H54 (cell line): ENCODE measurements around the gene FASTKD1.
A peak's percentile ranks its signal among the peaks of the same experiment; 100 is the strongest.
"Not testable (repeated sequence)": the region's sequence is repeated elsewhere in the genome, so short reads cannot be mapped to it uniquely, and the experiment has no call there.

ENCODE experiments used
- DNase-seq: peaks from one replicate; pipeline ENCODE4 v3.0.0; 2011; ENCODE audit warnings: low spot score, mixed read lengths; ENCODE audit not compliant: insufficient read length
- FAIRE-seq: peaks from 3 replicates; lab custom pipeline; 2011; peaks lifted over from hg19 to GRCh38; lab: Jason Lieb, UNC
- POLR2A ChIP-seq: IDR thresholded peaks from 2 replicates; pipeline ENCODE4 v1.6.1; 2011; ENCODE audit warnings: low read depth, mild to moderate bottlenecking, low read length

FASTKD1 gene

GRCh38 chr2:169528271-169528701 is 45.4 kb downstream of the FASTKD1 start:
- no peak for DNase-seq
- peak; percentile 97 for FAIRE-seq
- no peak for TF ChIP-seq POLR2A

- no peak for DNase-seq
- no peak for TF ChIP-seq POLR2A
- peak; percentile 52 for FAIRE-seq
Measured at GRCh38 chr2:169526451-169526850, 47.2 kb downstream of the FASTKD1 start.

- DNase-seq (no peak), FAIRE-seq (no peak)
- no peak for TF ChIP-seq POLR2A
Measured at GRCh38 chr2:169525434-169525833, 48.2 kb downstream of the FASTKD1 start.

GRCh38 chr2:169523681-169524080 is 50.0 kb downstream of the FASTKD1 start:
- DNase-seq = no peak
- TF ChIP-seq POLR2A = no peak
- no peak for FAIRE-seq

GRCh38 chr2:169520896-169521295 is 52.8 kb downstream of the FASTKD1 start:
- DNase-seq (no peak), FAIRE-seq (no peak)
- TF ChIP-seq POLR2A = no peak

- not testable (repeated sequence) for DNase-seq, FAIRE-seq
Measured at GRCh38 chr2:169516488-169516995, 57.1 kb downstream of the FASTKD1 start.

GRCh38 chr2:169514758-169515157 is 58.9 kb downstream of the FASTKD1 start:
- not testable (repeated sequence) for FAIRE-seq, DNase-seq

- FAIRE-seq = no peak
- no peak for DNase-seq
- TF ChIP-seq POLR2A = no peak
Measured at GRCh38 chr2:169513926-169514325, 59.7 kb downstream of the FASTKD1 start.

GRCh38 chr2:169513094-169513493 is 60.6 kb downstream of the FASTKD1 start:
- FAIRE-seq (no peak), DNase-seq (no peak)
- TF ChIP-seq POLR2A = no peak

GRCh38 chr2:169512525-169512924 is 61.1 kb downstream of the FASTKD1 start:
- no peak for TF ChIP-seq POLR2A
- no peak for DNase-seq
- no peak for FAIRE-seq

GRCh38 chr2:169511818-169512217 is 61.8 kb downstream of the FASTKD1 start:
- FAIRE-seq (no peak), DNase-seq (no peak)
- no peak for TF ChIP-seq POLR2A

GRCh38 chr2:169510496-169510895 is 63.2 kb downstream of the FASTKD1 start:
- no peak for DNase-seq
- FAIRE-seq = no peak
- TF ChIP-seq POLR2A = no peak

- FAIRE-seq = no peak
Measured at GRCh38 chr2:169509955-169510354, 63.7 kb downstream of the FASTKD1 start.

GRCh38 chr2:169509298-169509885 is 64.3 kb downstream of the FASTKD1 start, which contains the start of gene KLHL41:
Gene KLHL41, plus strand, starts transcription at chr2:169509702. Its CDS starts 77 bp downstream, at chr2:169509779.
- no peak for FAIRE-seq
- no peak for DNase-seq
- TF ChIP-seq POLR2A = no peak

More at GRCh38 chr2:169509955-169510354, 63.7 kb downstream of the FASTKD1 start:
- DNase-seq = no peak
- no peak for TF ChIP-seq POLR2A

GRCh38 chr2:169507698-169508097 is 66.0 kb downstream of the FASTKD1 start:
- DNase-seq = peak; percentile 21
- no peak for FAIRE-seq
- TF ChIP-seq POLR2A = no peak
